Measurements from ENCODE around the gene DYNC1I1.

DNA sequence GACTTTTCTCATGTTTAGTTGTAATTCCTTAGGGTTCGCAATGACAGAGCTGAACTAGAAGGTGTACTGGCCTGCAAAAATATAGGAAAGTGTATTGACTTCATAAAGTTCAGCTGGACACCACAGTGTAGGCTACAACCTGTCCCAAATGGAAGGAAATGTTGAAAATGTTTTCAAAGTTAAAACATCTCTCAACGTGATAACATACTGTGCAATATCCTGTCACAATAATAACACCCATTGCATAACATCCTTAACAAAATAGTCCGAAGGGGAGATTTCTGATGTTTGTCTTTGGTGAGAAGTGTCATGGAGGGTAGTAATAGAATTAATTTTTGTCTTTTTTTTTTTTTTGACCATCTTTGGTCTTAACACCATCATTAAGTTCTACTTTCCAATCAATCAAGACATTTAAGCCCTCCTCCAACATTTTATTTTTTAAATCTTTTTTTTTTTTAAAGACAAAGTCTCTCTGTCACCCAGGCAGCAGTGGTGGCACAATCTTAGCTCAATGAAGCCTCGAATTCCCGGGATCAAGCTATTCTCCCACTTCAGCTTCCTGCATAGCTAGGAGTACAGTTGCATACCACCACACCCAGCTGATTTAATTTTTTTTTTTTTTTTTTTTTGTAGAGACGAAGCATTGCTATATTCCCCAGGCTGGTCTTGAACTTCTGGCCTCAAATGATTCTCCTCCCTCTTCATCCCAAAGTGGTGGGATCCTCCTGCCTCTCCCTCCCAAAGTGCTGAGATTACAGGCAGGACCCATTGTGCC, 45.7 kb downstream of the DYNC1I1 start:
- TF ChIP-seq EZH2phosphoT487 (IDR thresholded peaks at IDR 0.05; ENCODE audit: insufficient read depth, low read depth): no peak
- TF ChIP-seq EZH2 (IDR thresholded peaks at IDR 0.05; ENCODE audit: insufficient read depth, poor library complexity, severe bottlenecking): no peak
